Upper lobe of left lung (tissue), 6 donors: ENCODE results near the gene ITPR2. TPM values are rescaled to one million over a fixed set of nuclear protein-coding genes. Genes with fewer than 3 reads are reported as not detected.

ENCODE experiments used
- ATAC-seq, 2 donors: fragments of 200-7000 bp; cut with Tn5 transposase; one replicate each; pipeline ENCODE4 v1.9.1; 2022; ENCODE audit warnings: mild to moderate bottlenecking in 2 of 2, moderate library complexity in 2 of 2; ENCODE audit not compliant: low FRiP score in 2 of 2
- DNase-seq, 2 donors: peaks; one replicate each; pipeline ENCODE4 v3.0.0-alpha.2; 2019 to 2020
- H3K27ac ChIP-seq, 4 donors: fragments of 200-600 bp; sonication (generic); one replicate each; pipeline ENCODE4 v1.5.1; 2016 to 2019
- H3K27me3 ChIP-seq, 4 donors: fragments of 200-600 bp; sonication (generic); one replicate each; pipeline ENCODE4 v1.5.1; 2017 to 2019
- H3K36me3 ChIP-seq, 4 donors: fragments of 200-600 bp; sonication (generic); one replicate each; pipeline ENCODE4 v1.5.1; 2016 to 2019
- H3K4me1 ChIP-seq, 4 donors: fragments of 200-600 bp; sonication (generic); one replicate each; pipeline ENCODE4 v1.5.1; 2018 to 2019
- H3K4me3 ChIP-seq, 4 donors: fragments of 200-600 bp; sonication (generic); one replicate each; pipeline ENCODE4 v1.5.1; 2017 to 2019; ENCODE audit warnings: mild to moderate bottlenecking in 2 of 4, moderate library complexity in 1 of 4
- H3K9me3 ChIP-seq, 4 donors: fragments of 200-600 bp; sonication (generic); one replicate each; pipeline ENCODE4 v1.5.1; 2018 to 2019
- EP300 ChIP-seq, 4 donors: sonication (generic); formaldehyde crosslinking; IDR thresholded peaks; one replicate each; pipeline ENCODE4 v1.5.1; 2017; ENCODE audit warnings: antibody characterized with exemption in 4 of 4, control low read depth in 2 of 4
- POLR2A ChIP-seq, 4 donors: fragments of 450-650 bp; IDR thresholded peaks; one replicate each; pipeline ENCODE4 v1.5.1; 2016 to 2017; ENCODE audit warnings: antibody characterized with exemption in 4 of 4, mild to moderate bottlenecking in 2 of 4
- POLR2AphosphoS5 ChIP-seq, 2 donors: sonication (generic); formaldehyde crosslinking; IDR thresholded peaks; one replicate each; pipeline ENCODE4 v1.5.1; 2017; ENCODE audit warnings: antibody characterized with exemption in 2 of 2
- WGBS, 2 donors: methylation state at CpG; one replicate each; pipeline ENCODE4 v1.1.5; 2017 to 2018; 5-methylcytosine and 5-hydroxymethylcytosine counted together
- total RNA-seq, 6 donors: library from RNA; depleted of rRNA in 4 of 6; stranded (reverse); fragments of >200 nt in 4 of 6; gene quantifications; one replicate each; pipeline versions ENCODE4 v1.1.0 to v1.2.1, GENCODE V29; 2016 to 2021
- TF ChIP-seq, protein P1 (sequence below), 6 experiments: fragments of 450-650 bp in 4 of 6; fragments of 200-600 bp in 2 of 6; sonication (generic) in 2 of 6; IDR thresholded peaks; one replicate each; pipeline ENCODE4 v1.5.1; 2016 to 2019; ENCODE audit warnings: antibody characterized with exemption in 6 of 6
- donor health status: DM: no; HTN: no; CAD: no; lungs with moderate emphysema.
- donor health status: DM: no; HTN: yes; CAD: no; lungs with severe emphysema.

The ITPR2 gene
- total RNA-seq, 6 donors from 2014 or later, result 35.5 to 115 (median 45.0) TPM

DNA sequence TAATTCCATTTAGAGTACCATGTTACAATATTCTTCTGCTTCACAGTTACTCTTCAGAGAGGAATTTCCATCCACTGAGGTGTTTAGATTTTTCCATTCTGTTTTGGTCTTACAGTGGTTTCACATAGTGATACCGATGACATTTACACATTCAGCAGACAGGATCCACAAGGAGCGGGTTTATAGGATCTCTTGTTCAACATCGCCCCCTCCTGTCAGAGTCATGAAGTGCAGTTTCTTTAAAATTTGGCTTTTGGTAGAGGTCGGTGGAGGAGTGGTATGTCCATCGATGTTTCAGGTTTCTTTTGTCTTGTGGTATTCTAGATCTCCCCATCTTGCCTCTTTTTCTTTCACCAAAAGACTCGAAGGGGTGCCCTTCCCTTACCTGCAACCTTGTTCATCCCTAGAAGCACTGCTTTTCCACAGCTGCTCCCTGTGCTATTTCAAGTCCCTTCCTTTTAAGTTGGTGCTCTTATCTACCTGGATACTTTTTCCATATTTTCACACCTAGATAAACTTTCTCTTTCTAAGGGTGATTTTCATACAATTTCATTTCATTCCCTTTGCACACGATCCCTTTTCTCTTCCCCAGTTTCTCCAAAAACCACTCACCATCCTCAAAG is 181.3 kb downstream of the ITPR2 start:
- Histone ChIP-seq H3K36me3 (peaks cover 5 to 25% (median 11%) of the 10 kb centered on the region in 4 donors), H3K4me1 (no peaks in the 10 kb centered on the region), H3K9me3 (no peaks in the 10 kb centered on the region), H3K27ac (no peak overlapping the region), H3K27me3 (no peaks in the 10 kb centered on the region), H3K4me3 (no peak overlapping the region)
- ATAC-seq (peak in 1 of 2 donors; percentile 77), DNase-seq (no peak)
- TF ChIP-seq POLR2AphosphoS5 (IDR thresholded peaks at IDR 0.05), result no peak
- TF ChIP-seq EP300 (IDR thresholded peaks at IDR 0.05), result no peak
- TF ChIP-seq, protein P1, sequence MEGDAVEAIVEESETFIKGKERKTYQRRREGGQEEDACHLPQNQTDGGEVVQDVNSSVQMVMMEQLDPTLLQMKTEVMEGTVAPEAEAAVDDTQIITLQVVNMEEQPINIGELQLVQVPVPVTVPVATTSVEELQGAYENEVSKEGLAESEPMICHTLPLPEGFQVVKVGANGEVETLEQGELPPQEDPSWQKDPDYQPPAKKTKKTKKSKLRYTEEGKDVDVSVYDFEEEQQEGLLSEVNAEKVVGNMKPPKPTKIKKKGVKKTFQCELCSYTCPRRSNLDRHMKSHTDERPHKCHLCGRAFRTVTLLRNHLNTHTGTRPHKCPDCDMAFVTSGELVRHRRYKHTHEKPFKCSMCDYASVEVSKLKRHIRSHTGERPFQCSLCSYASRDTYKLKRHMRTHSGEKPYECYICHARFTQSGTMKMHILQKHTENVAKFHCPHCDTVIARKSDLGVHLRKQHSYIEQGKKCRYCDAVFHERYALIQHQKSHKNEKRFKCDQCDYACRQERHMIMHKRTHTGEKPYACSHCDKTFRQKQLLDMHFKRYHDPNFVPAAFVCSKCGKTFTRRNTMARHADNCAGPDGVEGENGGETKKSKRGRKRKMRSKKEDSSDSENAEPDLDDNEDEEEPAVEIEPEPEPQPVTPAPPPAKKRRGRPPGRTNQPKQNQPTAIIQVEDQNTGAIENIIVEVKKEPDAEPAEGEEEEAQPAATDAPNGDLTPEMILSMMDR (IDR thresholded peaks at IDR 0.05), result peak; percentile 38 to 70 (median 63)
- WGBS, 2 donors, result 42 to 54% methylated on average over 7 of the region's 7 CpGs

DNA sequence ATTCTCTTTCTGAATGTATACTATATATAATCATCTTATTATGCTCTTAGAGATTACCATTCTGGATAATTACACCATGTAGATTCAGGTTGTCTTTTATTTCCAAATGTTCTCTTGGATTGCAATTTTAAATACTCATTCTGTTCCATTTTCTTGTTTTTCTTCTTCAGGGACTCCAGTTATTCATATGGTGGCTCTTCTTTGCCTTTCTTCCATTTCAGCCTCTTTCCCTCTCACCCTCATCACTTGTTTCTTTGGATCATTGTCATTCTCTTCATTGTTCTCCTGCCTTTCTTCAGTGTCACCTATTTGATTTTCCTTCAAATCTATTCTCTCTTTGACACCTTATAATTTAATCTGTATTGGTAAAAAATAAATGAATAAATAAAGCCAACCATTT is 182.0 kb downstream of the ITPR2 start:
- Histone ChIP-seq H3K36me3 (peaks cover 0 to 18% (median 7%) of the 10 kb centered on the region in 4 donors), H3K4me3 (no peak overlapping the region), H3K9me3 (no peaks in the 10 kb centered on the region), H3K4me1 (no peaks in the 10 kb centered on the region), H3K27ac (no peak overlapping the region), H3K27me3 (no peaks in the 10 kb centered on the region)
- DNase-seq (no peak), ATAC-seq (no peak)
- TF ChIP-seq, protein P1 (IDR thresholded peaks at IDR 0.05), result no peak
- TF ChIP-seq POLR2A (IDR thresholded peaks at IDR 0.05), result no peak
- no peak for TF ChIP-seq POLR2AphosphoS5 (IDR thresholded peaks at IDR 0.05)
- TF ChIP-seq EP300 (IDR thresholded peaks at IDR 0.05), result no peak

DNA sequence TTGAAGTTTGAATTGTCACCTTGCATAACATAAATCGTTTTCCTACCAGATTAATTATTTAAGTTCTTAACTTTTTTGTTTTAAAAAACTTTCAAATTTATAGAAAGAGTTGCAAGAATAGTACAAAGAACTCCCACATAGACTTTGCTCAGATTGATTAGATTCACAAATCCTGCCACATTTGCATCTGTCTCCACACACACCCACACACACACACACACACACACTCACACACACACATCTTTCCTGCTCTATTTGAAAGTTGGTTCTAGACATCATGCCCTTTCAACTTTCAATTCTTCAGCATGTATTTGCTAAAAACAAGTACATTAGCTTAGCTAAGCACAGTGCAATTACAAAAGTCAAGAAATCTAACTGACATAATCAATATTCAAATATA is 184.0 kb downstream of the ITPR2 start:
- H3K4me1 ChIP-seq, result no peaks in the 10 kb centered on the region
- H3K36me3 ChIP-seq, result peaks cover 0 to 3% (median under 1%) of the 10 kb centered on the region in 4 donors
- H3K9me3 ChIP-seq, result no peaks in the 10 kb centered on the region
- ATAC-seq (no peak), DNase-seq (no peak)
- H3K27ac ChIP-seq, result no peak overlapping the region
- 58 to 63% methylated on average over 1 of the region's 1 CpG for WGBS, 2 donors
- TF ChIP-seq, protein P1 (IDR thresholded peaks at IDR 0.05), result no peak
- TF ChIP-seq EP300 (IDR thresholded peaks at IDR 0.05), result no peak
- no peak for TF ChIP-seq POLR2A (IDR thresholded peaks at IDR 0.05)
- no peak for TF ChIP-seq POLR2AphosphoS5 (IDR thresholded peaks at IDR 0.05)
- no peaks in the 10 kb centered on the region for H3K27me3 ChIP-seq
- H3K4me3 ChIP-seq, result no peak overlapping the region

DNA sequence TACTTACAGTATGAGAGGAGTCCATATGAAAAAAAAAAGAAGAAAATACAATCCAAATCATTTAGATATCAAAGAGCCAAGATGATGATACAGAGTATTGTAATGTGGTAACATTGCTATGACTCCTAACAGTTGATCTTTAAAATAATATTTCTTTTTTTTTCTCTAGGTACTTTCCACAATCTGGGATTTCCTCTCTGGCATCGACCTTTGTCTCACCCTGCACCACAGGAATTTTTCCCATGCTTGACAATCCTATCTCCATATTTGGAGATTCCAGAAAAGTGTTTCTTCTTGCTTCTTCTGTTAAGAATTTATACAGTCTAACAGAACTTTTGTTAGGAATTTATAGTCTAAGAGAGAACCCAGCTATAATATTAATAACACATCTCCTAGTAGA is 184.4 kb downstream of the ITPR2 start:
- Histone ChIP-seq H3K27ac (no peak overlapping the region), H3K36me3 (peaks cover 0 to 2% (median 0%) of the 10 kb centered on the region in 4 donors), H3K9me3 (no peaks in the 10 kb centered on the region), H3K4me1 (no peaks in the 10 kb centered on the region), H3K27me3 (no peaks in the 10 kb centered on the region), H3K4me3 (no peak overlapping the region)
- no peak for DNase-seq
- 7 to 8% methylated on average over 1 of the region's 1 CpG for WGBS, 2 donors
- TF ChIP-seq POLR2A (IDR thresholded peaks at IDR 0.05), result no peak
- TF ChIP-seq, protein P1 (IDR thresholded peaks at IDR 0.05), result no peak
- no peak for TF ChIP-seq POLR2AphosphoS5 (IDR thresholded peaks at IDR 0.05)
- no peak for TF ChIP-seq EP300 (IDR thresholded peaks at IDR 0.05)
- peak in 1 of 2 donors; percentile 32 for ATAC-seq

DNA sequence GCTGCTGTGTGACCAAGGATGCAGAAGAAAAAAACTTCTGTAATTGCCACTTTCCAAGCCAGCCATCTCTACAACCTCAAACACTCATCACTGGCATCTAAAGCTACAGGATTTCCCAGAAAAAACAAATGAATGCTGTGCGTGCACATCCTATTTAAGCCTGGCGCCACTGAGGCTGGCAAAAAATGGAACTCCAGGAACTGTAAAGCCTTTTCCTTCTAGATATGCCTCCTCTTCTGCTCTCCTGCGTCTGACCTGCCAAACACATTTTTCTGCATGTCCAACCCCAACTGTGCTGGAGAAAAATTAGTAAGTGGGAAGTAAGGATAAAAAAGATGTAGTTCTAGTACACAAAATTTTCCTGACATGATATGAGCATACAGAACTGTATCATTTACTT is 184.9 kb downstream of the ITPR2 start:
- H3K27ac ChIP-seq, result no peak overlapping the region
- no peaks in the 10 kb centered on the region for H3K36me3 ChIP-seq
- H3K27me3 ChIP-seq, result no peaks in the 10 kb centered on the region
- H3K9me3 ChIP-seq, result no peaks in the 10 kb centered on the region
- 87 to 88% methylated on average over 3 of the region's 3 CpGs for WGBS, 2 donors
- TF ChIP-seq, protein P1 (IDR thresholded peaks at IDR 0.05), result no peak
- TF ChIP-seq POLR2A (IDR thresholded peaks at IDR 0.05), result no peak
- no peak for TF ChIP-seq POLR2AphosphoS5 (IDR thresholded peaks at IDR 0.05)
- TF ChIP-seq EP300 (IDR thresholded peaks at IDR 0.05), result no peak
- no peak for DNase-seq
- no peaks in the 10 kb centered on the region for H3K4me1 ChIP-seq
- H3K4me3 ChIP-seq, result no peak overlapping the region
- ATAC-seq, result no peak
